HG03442 (cell line): ENCODE data around the gene SNRNP48.

Source experiments
- ATAC-seq: cut with Tn5 transposase; IDR thresholded peaks from one replicate; pipeline ENCODE4 v1.9.1; 2021; ENCODE audit warnings: mild to moderate bottlenecking, moderate library complexity; ENCODE audit not compliant: unreplicated experiment

The SNRNP48 gene

DNA sequence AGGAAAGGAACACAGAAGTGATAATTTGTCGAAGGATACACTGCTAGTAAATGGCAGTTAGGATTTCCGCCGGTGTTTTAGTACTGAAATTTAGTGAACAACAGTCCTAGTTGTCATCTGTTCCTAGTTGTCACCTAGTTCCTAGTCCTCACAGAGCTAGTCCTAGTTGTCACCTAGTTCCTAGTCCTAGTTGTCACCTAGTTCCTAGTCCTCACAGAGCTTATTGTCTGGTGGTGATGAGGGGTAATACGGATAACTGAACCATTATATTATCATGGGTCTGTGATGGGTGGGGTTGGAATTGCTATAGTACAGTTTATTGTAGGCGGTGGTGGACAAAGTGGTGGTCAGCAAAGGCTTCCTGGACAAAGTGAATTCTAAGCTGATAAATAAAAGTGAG, 1.8 kb downstream of the SNRNP48 start:
- no peak for ATAC-seq

DNA sequence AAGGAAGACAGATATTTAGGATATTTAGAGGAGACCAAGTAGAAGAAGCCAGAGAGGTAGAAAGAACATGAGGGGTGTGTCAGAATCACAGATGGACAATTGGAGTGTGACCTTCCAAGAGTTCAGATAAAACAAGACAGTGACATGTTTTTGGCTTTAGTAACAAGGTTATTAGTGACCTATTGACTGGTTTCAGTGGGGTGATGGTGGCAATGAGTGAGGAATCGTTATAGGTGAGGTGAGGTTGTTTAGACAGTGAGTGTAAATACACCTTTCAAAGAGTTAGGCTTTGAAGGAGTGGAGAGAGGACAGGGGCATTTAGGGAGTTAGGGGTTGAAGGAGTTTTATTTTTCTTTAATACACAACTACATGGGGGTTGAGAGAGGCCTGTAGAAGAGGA, 3.2 kb downstream of the SNRNP48 start:
- ATAC-seq: no peak

DNA sequence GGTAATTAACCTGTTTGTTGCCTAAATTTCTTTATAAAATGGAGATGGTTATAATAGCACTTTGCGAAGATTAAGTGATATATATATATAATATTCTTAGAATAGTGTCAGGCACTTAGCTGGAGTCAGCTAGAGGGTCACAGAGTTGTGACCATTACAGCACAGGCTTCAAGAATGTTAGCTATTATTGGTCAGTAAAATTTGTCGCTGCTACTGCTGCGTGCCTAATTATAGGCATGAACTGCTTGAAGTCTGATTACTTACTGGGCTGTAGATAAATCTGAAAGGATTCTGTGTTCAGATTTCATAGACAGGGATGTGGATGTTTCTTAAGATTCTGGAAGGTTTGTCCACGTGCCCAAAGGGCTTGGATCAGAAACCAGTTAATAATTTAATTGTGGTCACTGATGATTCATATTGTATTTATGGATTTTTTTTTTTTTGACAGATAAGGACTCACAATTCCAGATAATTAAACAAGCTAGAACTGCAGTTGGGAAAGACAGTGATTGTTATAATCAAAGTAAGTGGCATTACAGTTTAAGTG, 4.7 kb downstream of the SNRNP48 start:
- no peak for ATAC-seq

DNA sequence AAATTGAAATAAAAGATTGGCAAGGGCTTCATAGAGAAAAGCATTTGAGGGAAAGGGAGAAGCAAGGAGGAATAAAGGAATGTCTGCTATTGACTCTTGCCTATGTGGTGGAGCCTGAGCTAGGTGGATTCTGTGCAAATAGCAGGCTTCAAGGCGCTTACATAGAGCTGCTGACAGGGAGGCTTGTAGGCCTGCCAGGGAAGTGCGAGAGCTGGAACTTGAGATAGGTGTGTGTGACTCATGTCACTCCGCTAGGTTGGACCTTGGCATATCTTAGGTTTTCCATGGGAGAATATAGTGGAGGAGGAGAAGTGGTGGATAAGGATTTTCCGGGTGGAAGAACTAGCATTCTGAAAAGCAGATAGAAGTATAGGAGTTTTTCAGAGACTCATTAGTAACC, 14.0 kb downstream of the SNRNP48 start:
- no peak for ATAC-seq

DNA sequence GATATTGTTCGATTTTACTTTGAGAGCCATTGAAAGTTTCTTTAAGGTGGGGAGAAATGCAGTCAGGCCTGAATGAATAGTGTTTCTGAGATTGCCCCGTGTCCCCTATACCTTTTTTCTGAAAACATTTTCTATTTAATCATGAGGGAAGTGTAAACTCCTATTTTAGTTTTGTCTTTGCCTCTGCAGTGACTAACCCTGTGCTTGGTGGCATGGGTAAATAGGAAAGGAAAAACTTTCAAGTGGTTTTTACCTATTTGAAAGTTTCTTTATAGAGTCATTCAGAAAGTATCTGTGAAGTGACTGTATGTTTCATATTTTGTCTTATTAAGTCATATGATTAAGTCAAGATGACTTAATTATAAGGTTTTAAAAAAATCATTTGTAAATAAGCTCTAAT, 14.5 kb downstream of the SNRNP48 start:
- ATAC-seq: peak; percentile 81

DNA sequence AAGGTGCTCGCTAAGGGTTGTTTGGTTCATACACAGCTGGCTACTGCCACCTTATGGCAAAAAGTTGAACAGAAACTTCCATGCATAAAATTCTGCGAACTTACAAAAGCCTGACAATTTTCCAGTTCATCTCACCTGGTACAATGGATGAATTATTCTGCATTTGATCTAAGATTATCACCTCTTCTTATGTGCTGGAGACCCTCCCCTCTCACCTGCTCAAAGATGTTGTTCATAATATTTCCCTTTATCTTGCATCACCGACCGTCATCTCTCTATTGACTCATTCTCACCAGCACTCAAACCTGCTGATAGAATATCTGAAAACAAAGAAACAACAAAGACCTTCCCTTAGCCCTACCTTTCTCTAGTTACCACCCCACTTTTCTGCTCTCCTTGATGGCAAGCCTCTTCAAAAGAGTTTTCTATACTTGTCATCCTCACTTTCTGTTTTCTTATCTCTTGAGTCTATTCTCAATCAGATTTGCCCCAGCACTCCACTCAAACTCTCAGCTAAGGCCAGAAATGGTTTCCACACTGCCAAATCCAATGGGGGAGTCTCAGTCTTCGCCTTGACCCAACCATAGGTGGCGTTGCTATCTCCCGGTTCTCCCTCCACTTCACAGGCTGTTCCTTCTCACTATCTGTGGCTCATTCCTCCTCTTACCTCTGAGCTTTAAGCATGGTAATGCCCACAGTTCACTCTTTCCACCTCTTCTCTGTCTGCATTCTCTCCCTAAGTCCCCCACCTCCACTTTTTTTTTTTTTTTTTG, 25.8 kb downstream of the SNRNP48 start:
- no peak for ATAC-seq

DNA sequence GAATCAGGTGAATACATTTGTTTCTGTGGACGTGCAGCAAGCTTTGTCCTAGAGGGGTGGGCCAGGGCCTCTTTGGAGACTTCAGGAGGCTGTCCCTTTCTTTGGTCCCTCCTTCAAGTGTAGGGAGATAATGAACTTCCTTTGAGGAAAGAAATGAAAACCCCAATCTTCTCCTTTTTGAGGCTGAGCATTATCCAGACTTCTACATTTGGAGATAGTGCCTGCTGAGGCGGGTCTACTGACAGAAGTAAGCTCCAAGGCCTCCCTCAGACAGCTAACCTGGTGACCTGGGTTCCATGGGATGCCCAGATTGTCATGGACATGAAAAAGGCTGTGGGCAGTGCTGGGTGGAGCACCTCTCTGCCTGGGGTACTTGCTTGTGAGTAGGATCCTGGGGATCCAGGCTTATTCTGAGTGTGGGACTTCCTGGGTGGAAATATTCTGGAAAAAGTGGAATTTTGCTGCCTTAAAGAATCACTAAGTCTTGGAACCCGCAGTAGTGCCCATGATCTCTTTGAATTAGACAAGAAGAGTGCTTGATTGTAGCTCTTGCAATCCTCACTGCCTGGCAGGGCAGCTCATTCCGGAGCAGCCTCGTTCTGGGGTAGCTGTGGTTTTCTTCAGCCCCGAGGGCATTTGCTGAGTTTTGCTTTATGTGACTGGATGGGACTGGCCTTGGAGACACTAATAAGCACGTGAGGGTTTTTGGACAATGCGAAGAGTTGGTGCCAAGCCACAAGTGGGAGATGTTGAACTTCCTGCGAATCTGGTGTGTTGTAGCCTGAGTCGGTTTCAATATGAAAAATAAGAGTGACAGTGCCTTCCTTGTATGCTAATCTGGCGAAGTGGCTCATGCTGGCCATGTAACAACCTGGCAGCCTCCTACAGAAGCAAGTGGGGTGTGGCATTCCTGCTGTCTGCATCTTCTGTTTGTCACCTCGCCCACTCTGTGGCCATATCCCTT, 28.1 kb downstream of the SNRNP48 start:
- ATAC-seq: peak; percentile 86

DNA sequence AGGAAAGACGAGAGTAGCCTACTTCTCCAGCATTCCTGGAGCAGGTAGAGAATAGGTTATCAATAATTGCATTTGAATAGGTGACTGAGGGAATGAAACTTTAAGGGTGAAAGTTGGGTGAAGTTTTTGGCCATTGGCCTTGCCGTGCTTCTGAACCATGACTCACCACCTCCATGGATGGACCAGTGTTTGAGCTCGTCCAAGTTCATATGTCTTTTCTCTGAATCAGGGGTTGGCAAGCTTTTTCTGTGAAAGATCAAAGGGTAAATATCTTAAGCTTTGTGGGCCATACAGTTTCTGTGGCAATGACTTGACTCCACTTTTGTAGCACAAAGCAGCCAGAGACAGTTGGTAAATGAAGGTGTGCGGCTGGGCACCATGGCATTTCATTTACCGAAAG, 31.8 kb downstream of the SNRNP48 start:
- no peak for ATAC-seq

DNA sequence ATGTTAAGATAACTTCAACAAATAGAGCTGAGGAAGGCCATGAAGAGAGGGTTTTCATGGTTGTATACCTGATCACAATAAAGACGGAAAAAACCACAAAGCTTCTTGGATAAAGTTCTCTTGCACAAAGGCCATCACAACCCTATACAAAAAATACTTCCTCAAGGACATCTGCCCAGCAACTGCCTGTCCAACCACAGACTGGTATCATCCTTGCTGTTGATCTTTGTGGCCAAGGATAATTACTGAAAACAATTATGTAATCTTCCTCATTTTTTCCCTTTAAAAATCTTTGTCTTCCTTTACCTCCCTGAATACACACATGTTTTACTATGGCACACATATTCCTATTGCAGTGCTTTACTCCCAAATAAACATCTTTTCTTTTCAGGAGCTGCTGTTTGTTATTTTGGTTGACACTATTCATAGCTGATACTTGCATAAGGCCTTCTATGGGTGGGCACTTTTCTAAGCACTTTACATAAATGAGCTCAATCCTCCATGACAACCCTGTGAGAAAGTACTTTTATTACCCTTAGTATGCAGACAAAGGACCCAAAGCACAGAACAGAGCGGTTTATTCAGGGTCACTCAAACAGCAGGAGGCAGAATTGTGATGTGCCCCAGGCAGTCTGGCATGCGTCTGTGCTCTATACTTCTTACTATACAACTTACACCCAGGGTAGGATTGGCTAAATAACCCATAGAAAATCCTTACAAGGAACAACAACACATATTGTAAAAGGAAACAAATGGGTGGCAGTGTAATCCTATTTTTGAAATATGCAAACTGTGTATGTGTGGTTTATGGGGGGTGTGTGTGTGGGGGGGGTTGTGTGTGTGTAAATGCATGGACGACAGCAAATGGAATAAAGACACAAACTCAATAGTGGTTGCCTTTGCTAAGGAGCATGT, 35.1 kb downstream of the SNRNP48 start:
- ATAC-seq: no peak

DNA sequence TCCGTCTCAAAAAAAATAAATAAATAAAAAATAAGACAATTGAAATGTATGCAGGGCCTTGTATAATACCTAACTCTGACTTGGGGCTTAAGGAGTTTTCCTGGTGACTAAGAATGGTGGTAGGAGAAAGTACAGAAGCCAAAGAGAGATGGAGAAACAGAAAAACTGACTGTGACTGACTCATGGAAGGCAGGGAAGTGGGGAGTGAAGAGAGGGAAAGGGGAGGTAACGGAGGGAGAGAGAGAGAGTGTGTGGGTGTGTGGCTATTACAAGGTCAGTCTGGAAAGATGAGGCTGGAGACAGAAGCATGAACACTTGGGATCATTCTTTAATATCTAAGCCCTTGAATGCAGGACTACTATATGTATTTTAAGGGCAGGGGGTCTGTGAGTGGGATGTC, 38.5 kb downstream of the SNRNP48 start:
- ATAC-seq: no peak

DNA sequence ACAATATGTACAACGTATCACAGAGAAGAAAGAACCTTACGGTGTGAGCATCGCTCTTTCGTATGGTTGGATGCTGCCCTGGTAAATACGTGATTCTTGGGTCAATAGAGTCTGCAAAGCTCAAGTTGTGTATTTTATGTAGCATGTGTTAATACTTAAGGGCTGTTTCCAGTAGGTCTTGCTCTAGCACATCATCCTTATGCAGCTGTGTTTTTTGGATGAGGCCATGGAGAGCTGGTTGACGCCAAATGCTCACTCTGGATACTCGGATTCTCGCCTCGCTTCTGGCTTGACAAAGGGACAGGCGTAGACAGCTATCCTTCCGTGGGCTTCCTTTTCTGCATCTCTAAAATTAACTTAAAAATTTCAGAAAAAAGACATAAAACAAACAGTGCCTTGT, 38.9 kb downstream of the SNRNP48 start:
- ATAC-seq: no peak

DNA sequence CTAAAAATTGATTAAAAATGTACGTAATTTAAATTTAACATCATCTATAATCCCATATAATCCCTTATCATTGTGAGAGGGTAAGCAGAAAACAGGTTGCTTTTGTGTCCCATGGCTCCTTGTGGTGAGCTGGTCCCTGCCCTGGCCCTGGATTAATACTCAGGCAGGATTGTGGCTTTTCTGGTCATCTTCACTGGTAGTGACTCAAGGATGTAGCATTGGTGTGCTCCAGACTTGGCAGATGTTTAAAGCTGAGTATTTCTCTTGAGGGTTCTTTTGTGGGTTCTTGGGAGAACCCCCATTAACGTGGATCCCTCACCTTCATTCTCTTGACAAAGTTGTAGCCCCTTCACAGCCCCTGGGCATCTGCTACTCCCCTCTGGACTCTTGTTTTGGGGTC, 39.3 kb downstream of the SNRNP48 start:
- no peak for ATAC-seq

DNA sequence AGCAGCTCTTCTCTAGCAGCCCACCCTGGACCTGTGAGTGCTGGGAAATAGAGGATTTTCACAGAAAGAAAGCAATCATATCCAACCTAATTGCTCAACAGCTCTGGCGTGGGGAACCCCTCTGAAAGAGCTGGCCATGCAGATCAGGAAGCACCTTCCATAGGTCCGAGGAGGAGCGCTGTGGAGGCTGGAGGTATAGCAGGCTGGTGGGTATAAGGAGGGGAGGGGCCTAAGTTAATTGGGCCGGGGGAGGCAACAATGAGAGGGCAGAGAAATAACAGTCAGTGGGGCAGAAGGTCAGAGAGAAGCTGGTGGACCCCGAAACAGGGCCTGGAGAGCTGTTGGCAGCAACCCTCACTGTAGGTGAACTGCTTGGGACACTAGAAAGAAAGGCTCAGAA, 40.8 kb downstream of the SNRNP48 start:
- no peak for ATAC-seq

DNA sequence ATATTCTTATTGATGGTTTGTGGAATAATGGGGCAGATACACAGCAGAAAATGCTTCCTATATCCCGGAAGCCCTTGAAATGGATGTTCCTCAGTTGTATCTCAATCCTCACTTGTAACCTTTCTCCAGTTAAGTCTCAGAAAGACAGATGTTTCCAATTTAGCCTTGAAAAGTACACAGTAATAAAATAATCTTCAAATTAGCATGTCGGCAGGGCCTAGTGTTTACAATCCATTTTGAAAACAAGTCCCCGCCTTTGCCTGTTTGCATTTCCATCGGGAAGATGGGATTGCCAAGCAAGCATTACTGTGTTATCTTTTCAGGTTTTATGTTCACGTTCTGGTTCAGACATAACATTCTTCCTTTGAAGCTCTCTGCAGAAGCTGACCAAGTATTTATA, 41.5 kb downstream of the SNRNP48 start:
- no peak for ATAC-seq

DNA sequence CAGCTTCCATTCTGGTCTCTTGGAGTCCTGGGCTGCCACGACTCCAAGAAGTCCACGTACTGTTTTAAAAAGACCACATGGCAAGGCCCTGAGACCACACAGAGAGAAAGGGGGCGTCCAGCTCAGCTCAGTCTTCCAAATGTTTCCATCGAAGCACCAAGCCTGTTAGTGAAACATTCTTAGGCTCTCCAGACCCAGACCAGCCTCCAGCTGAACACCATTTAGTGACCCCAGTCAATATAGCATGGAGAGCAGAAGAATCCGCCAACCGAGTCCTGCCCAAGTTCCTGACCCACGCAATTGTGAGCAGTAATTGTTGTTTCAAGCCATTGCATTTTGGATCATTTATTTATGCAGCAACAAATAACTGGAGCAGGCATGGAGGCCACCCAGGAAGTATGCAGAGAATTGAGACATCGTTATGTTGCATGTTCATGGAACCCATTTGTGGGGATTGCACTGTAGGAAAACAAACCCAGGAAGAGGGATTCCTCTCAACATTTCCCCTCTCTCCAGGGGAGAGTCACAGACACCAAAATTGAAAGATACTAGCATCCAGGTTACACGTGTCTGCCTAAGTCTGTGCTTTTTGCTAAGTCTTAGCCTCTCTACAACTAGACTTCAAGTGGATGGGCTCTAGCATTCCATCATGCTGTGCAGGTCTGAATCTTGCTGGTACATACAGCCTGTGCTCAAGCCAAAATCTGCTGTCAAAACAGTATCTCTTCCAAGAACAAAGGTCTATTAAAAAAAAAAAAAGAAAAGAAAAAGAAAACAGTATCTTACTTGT, 42.7 kb downstream of the SNRNP48 start:
- ATAC-seq: no peak

DNA sequence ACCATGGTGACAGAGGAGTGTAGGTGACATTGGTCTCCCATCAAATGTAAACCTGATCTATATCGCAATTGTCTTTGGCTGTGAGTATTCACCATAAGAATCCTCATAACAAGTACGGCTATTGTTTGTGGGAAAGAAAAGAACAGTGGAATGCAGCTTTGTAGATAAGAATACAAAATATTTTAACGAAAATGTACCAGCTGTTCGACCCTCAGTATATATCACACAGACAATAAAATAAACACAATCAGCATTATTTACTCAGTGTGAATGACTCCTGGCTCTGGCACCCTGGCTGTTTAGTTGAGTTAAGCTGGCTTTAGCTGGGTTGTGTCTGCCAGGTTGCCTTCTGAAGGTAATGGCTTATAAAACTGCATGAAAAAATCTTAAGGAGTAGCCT, 43.4 kb downstream of the SNRNP48 start:
- ATAC-seq: no peak

DNA sequence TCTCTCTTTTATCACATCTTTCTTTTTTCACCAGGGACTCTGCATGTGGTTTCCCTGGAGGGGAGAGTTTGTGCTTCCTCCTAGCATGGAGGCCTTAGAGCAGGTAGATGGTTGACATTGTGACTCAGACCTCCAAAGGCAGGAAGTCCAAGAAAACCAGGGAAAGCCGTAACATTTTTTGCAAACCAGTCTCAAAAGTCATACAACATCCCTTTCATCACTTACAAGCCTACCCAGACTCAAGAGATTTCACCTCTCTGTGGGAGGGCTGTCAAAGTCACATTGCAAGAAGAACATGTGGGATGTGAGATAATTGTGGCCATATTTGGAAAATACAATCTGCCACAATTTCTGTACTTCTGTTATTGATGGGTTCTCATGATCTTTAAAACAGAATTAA, 46.2 kb downstream of the SNRNP48 start:
- ATAC-seq: no peak

DNA sequence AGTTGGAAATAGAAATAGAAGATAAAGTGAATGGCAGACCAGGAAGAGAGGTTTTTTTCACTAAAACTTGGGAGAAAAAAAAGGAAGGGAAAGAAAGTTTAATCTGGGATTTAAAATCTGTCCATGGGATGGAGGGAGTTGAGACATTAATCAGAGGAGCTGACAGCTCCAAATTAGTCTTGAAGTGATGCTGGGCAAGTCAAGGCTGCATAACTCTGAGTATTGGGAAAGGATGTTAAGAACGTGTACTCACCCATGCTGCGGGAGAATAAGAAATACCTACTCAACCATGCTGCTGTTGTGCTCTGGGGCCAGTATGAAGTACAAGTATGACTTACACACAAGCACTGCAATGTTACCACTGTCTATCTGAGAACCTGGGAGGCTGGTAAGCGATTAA, 47.5 kb downstream of the SNRNP48 start:
- ATAC-seq: no peak

DNA sequence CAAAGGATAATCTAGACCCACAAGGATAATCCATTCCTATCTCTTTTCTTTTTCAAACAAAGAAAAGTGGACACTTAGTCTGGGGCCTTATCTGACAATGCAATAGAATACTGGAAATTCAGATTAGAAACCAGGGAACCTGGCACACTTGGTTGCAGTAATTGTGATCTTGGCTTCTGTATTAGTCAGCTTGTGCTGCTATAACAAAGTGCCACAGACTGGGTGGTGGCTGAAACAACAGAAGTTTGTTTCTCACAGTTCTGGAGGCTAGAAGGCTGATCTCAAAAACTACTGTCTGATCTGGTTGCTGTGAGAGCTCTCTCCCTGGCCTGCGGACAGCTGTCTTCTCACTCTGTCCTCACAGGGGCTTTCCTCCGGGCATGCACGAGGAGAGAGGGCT, 49.4 kb downstream of the SNRNP48 start:
- ATAC-seq: no peak

DNA sequence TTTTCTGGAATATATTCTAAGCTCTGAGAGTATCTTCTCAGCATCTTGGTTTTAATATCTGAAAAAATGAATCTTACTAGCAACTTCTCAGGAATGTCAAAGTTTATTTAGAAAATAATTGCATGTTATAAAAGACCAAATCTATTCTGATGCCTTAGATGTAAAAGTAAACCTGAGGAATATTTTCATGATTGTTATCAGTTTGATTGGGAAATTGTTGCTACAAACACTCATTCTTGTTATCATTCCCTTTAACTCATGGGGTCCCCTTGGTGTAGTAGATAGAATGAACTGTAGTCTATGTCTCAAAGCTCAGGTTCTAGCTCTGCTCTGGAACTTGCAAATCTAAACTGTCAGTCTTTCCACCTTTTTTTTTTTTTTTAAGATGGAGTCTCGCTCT, 50.0 kb downstream of the SNRNP48 start:
- no peak for ATAC-seq
